Right atrium auricular region (tissue), 2 donors: ENCODE data around the gene GPC6. TPM values are rescaled to one million over a fixed set of nuclear protein-coding genes. Genes with fewer than 3 reads are reported as not detected.

ENCODE experiments used
- DNase-seq: peaks from one replicate; pipeline ENCODE4 v3.0.0-alpha.2; 2019; ENCODE audit warnings: low spot score
- H3K27ac ChIP-seq, 2 donors: fragments of 200-600 bp; sonication (generic); 1 replicate in 1 of 2; 2 replicates in 1 of 2; pipeline ENCODE4 v1.5.1; 2016 to 2019
- H3K27me3 ChIP-seq, 2 donors: fragments of 200-600 bp; sonication (generic); one replicate each; pipeline versions ENCODE4 v1.5.1 to v1.6.0; 2017 to 2019
- H3K36me3 ChIP-seq: fragments of 200-600 bp; sonication (generic); one replicate; pipeline ENCODE4 v1.5.1; 2016
- H3K4me1 ChIP-seq, 2 donors: fragments of 200-600 bp; sonication (generic); one replicate each; pipeline versions ENCODE4 v1.5.1 to v1.6.0; 2017 to 2019
- H3K4me3 ChIP-seq, 2 donors: fragments of 200-600 bp; sonication (generic); 1 replicate in 1 of 2; 2 replicates in 1 of 2; pipeline ENCODE4 v1.5.1; 2017 to 2019; ENCODE audit warnings: mild to moderate bottlenecking in 1 of 2, moderate library complexity in 1 of 2
- H3K9me3 ChIP-seq, 2 donors: fragments of 200-600 bp; sonication (generic); one replicate each; pipeline ENCODE4 v1.5.1; 2019
- CTCF ChIP-seq, 2 donors: fragments of 200-600 bp; sonication (generic); IDR thresholded peaks; one replicate each; pipeline ENCODE4 v1.5.1; 2019; ENCODE audit warnings: antibody characterized with exemption in 2 of 2
- total RNA-seq, 2 donors: library from RNA; depleted of rRNA; stranded (reverse); fragments of >200 nt; gene quantifications; one replicate each; pipeline ENCODE4 v1.1.0, GENCODE V29; 2016

Gene GPC6
- total RNA-seq, 2 donors from 2014 or later: 1.3 to 3.8 TPM

GRCh38 chr13:94382960-94383359, 1156.4 kb downstream of the GPC6 start:
- no peak for DNase-seq
- Histone ChIP-seq H3K27me3 (no peaks in the 10 kb centered on the region), H3K27ac (no peak overlapping the region), H3K4me1 (no peaks in the 10 kb centered on the region), H3K36me3 (no peaks in the 10 kb centered on the region), H3K4me3 (no peak overlapping the region), H3K9me3 (no peaks in the 10 kb centered on the region)
- no peak for TF ChIP-seq CTCF (IDR thresholded peaks at IDR 0.05)

GRCh38 chr13:94384231-94384905, 1157.8 kb downstream of the GPC6 start:
- Histone ChIP-seq H3K27ac (no peak overlapping the region), H3K36me3 (no peaks in the 10 kb centered on the region), H3K9me3 (no peaks in the 10 kb centered on the region), H3K4me1 (no peaks in the 10 kb centered on the region), H3K4me3 (no peak overlapping the region), H3K27me3 (no peaks in the 10 kb centered on the region)
- DNase-seq: no peak
- TF ChIP-seq CTCF (IDR thresholded peaks at IDR 0.05): no peak

DNA sequence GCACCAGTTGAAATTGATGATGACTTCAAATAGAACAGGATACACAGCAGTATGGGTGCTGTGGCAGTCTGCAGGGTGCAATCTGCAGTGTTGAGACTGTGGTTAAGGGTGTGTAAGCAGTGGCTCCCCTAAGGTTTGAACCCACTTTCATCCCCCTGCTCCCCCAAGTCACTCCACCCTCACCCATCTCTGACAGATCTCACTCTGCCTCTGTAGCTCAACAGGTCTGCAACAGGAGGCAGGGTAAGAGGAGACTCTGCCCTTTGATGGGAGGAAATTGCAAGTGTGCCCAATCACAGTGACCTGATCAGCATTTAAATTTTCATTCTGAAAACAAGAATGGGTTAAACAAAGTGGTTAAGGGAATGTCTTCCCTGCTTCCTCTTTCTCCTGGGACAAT, 1160.4 kb downstream of the GPC6 start:
- H3K9me3 ChIP-seq: no peaks in the 10 kb centered on the region
- no peak overlapping the region for H3K4me3 ChIP-seq
- no peaks in the 10 kb centered on the region for H3K27me3 ChIP-seq
- H3K27ac ChIP-seq: no peak overlapping the region
- TF ChIP-seq CTCF (IDR thresholded peaks at IDR 0.05): no peak
- H3K36me3 ChIP-seq: no peaks in the 10 kb centered on the region
- no peak for DNase-seq
- no peaks in the 10 kb centered on the region for H3K4me1 ChIP-seq

DNA sequence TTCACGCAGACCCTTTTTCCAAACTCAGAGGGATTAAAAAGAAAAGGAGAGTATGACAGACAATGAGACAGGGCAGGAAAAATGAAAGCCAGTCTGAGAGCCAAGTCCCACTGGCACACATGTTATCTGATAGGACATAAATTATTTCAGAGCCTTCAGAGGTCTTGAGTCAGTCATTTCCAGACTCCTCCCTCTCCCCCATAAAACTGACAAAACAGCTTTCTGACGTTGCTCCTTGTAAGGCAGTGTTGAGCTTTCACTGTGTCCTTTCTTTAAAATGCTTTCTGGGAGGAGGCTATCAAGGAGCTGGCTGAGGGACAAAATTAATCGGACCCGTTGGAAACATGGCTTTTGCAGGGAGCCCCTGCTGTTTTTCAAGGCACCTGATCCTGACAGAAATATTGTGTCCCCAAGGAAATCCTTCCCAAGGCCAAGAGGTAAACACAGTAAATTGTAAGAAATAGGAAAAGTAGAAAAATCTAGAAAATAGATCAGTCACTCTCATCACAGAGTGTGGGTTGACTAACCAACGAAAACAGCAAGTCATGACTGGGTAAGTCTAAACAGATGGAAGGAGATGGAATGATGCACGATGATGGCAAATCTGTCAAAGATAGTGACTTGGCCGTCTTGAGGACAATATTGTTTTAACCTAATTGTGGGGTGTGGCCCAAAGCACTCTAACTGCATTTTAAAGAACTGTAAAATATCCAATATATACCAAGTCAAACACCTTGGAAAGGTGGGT, 1163.2 kb downstream of the GPC6 start:
- no peaks in the 10 kb centered on the region for H3K4me1 ChIP-seq
- H3K36me3 ChIP-seq: no peaks in the 10 kb centered on the region
- no peak overlapping the region for H3K27ac ChIP-seq
- no peaks in the 10 kb centered on the region for H3K9me3 ChIP-seq
- H3K4me3 ChIP-seq: no peak overlapping the region
- no peak for DNase-seq
- no peak for TF ChIP-seq CTCF (IDR thresholded peaks at IDR 0.05)
- H3K27me3 ChIP-seq: no peaks in the 10 kb centered on the region

- Histone ChIP-seq H3K4me3 (no peak overlapping the region), H3K27me3 (no peaks in the 10 kb centered on the region), H3K4me1 (no peaks in the 10 kb centered on the region), H3K9me3 (no peaks in the 10 kb centered on the region), H3K27ac (no peak overlapping the region), H3K36me3 (no peaks in the 10 kb centered on the region)
- DNase-seq: no peak
- no peak for TF ChIP-seq CTCF (IDR thresholded peaks at IDR 0.05)
Observed at GRCh38 chr13:94390881-94391280, 1164.3 kb downstream of the GPC6 start.
